ENCODE measurements around the gene VEGFD. TPM values are rescaled to one million over a fixed set of nuclear protein-coding genes. Genes with fewer than 3 reads are reported as not detected.

VEGFD gene
- total RNA-seq, 2 donors from 2014 or later = 2.7 to 4.1 TPM

- DNase-seq (ENCODE audit: low spot score) = no peak
- intact Hi-C loops (cut with DNase I) = no loop called here
Observed at GRCh38 chrX:15366506-15367352, 17.5 kb downstream of the VEGFD start.

GRCh38 chrX:15359701-15360100 lies 24.5 kb downstream of the VEGFD start:
- no peak for DNase-seq (ENCODE audit: low spot score)
- intact Hi-C loops (cut with DNase I) = no loop called here

- intact Hi-C loops (cut with DNase I) = no loop called here
- DNase-seq (ENCODE audit: low spot score) = no peak
Observed at GRCh38 chrX:15358533-15358932, 25.7 kb downstream of the VEGFD start.

- intact Hi-C loops (cut with DNase I) = no loop called here
- DNase-seq (ENCODE audit: low spot score) = no peak
Observed at GRCh38 chrX:15356444-15356843, 27.8 kb downstream of the VEGFD start.

DNA sequence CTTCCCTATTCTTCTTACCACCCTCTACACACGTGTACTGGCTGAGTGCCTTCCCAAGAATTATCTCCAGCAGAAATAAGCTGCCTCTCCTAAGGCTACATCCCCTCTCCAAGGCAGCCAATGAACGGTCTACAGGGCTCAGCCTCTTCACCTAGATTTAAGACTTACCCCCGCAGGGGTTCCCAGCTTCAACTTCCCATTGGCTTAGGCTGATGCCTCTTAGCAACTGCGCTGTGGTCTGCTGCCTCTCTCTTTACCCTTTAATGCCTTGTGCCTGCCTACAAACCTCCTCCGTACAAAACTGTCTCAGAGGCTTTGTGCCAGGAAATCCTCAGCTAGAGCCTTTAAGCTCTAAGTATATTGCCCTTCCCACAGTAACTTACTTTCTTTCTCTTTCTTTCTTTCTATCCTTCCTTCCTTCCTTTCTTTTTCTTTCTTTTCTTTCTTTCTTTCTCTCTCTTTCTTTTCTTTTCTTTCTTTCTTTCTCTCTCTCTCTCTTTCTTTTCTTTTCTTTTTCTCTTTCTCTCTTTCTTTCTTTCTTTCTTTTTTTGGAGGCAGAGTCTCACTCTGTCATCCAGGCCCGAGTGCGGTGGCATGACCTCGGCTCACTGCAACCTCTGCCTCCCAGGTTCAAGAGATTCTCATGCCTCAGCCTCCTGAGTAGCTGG lies 33.8 kb downstream of the VEGFD start:
- intact Hi-C loops (cut with DNase I) = no loop called here

DNA sequence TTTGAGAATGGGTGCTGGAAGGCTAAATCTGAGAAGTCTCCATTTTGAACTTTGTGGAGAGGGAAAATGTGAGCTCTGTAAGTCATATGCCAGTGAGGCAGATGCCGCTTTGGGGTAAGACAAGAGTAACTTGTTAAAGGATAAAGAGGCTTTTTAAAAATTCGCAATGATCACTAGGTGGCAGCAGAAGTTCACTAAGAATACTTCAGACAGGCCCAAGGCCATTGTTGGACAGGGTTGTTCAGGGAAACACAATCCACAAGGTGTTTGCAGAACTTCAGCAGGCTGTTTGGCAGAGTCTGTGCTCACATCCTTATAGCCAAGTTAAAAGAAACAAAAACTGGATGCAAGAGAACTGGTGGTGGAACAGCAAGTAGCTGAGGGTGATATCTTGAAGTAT lies 35.2 kb downstream of the VEGFD start:
- DNase-seq (ENCODE audit: low spot score) = no peak
- intact Hi-C loops (cut with DNase I) = no loop called here

More for the DNA sequence above, 33.8 kb downstream of the VEGFD start:
- no peak for DNase-seq (ENCODE audit: low spot score)

DNA sequence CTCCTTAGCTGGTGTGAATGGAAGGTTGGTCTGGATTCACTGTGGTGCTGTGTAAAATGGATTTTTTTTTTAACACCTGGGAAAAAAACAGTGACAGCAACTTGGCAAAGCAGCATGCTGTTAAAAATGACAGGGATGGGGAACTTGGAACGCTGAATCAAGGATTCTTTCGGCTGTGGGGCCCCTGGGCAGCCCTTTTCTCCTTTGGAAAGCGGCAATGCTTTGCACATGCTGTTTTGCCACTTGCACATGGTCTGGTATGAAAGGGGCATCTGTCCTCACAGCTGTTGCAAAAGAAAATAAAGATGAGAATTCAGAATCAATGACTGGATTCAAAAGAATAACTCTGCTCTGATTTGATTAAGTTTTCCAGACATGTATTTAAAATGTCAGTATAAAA lies 38.2 kb downstream of the VEGFD start:
- intact Hi-C loops (cut with DNase I) = no loop called here

DNA sequence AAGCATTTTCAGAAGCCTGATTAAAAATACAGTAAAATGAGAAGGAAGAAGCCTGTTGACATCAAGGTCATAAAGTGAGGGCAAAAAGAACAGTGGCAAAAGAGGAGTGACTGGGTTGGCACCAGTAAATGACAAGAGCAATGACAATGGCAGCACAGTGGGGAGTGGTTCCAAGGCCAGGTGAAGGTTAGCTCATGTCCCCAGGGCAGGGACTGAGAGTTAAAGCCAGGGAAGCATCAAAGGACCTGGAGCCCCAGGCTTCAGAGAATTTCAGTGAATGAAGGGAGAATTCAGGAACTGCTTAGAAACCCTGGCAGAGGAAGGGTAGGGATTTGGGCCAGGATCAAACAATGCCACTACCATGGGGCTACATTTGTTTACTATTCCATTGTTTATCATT lies 40.1 kb downstream of the VEGFD start:
- intact Hi-C loops (cut with DNase I) = no loop called here
- no peak for DNase-seq (ENCODE audit: low spot score)

More for the DNA sequence above, 38.2 kb downstream of the VEGFD start:
- no peak for DNase-seq (ENCODE audit: low spot score)

GRCh38 chrX:15343075-15343476 lies 41.1 kb downstream of the VEGFD start:
- intact Hi-C loops (cut with DNase I) = no loop called here
- no peak for DNase-seq (ENCODE audit: low spot score)

GRCh38 chrX:15340867-15341266 lies 43.3 kb downstream of the VEGFD start:
- intact Hi-C loops (cut with DNase I) = no loop called here
- no peak for DNase-seq (ENCODE audit: low spot score)

DNA sequence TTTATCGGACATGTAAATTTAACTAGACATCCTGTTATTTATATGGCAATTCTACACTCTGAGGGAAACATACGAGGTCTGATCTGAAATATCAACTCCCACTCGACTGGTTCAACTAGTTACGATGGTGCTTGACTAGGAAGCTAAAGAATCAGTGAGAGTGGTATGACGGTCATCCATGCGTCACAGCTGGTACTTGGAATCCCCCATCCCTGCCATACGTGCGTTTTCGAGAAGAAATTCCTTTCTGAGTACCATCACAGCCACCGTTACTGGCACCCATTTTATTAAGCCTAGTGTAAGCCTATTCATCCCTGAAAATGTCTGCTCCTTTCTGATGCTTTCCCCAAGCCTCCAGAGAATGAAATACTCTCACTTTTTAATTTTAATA lies 48.2 kb downstream of the VEGFD start:
- intact Hi-C loops (cut with DNase I) = no loop called here
- no peak for DNase-seq (ENCODE audit: low spot score)

GRCh38 chrX:15335135-15336022 lies 48.8 kb downstream of the VEGFD start, which contains the start of gene PIGA:
TSS of gene PIGA (minus strand) at chrX:15335523. CDS start at chrX:15331930, 3,593 bp downstream.
- DNase-seq (ENCODE audit: low spot score) = peak; percentile 99
- intact Hi-C loops (cut with DNase I) = no loop called here

DNA sequence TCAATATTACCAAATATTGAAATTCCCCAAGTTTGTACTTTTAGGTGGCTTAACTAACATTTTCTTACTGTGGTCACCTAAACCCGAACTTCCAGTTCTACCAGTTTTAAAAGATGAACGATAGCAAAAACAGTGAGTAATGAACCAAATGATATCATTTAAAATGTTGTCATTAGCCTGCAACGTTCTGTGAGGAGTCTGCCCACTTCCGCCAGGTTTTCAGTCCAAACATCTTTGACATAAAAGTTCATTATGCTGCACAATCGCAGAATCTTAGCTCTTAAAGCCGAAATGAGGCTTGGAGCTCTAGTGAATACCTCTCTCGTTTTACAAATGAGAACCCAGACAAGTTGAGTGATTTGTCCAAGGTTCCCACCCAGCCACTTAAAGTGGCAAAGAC lies 49.7 kb downstream of the VEGFD start:
- intact Hi-C loops (cut with DNase I) = no loop called here
- no peak for DNase-seq (ENCODE audit: low spot score)

DNA sequence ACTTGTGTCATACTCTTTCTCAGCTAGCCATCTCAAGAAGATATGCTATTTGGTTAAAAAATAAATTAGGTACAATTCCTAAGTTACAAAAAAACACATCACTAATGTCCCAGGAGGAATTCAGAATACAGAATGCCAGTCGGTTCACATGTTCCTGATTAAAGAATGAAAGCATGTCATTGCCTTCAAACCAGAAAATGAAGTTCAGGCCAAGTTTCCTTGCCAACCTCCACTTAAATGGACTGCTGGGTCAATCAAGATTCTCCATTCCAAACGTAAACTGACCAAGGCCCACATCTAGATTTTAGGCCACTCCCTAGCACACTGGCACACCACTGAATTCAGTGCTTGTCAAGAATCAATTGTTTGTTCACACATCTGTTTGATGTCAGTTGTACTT lies 55.4 kb downstream of the VEGFD start:
- intact Hi-C loops (cut with DNase I) = no loop called here
- DNase-seq (ENCODE audit: low spot score) = no peak

DNA sequence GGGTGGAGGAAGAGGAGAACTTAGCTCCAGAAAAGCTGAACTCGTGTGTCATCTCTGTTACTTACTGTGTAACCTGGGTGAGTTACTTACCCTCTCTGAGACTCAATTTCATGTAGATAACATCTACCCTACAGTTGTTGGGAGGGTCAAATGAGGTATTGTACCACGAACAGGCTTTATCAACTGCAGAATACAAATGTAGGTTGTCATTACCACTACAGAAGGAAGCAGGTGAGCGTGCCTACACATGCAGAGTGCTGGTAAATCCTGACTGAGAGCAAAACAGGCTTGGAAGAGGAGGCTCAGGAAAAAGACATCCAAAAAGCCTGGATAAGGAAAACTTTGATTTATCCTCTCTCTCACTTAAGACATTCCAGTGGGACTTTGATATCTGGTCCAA lies 56.1 kb downstream of the VEGFD start:
- intact Hi-C loops (cut with DNase I) = no loop called here
- no peak for DNase-seq (ENCODE audit: low spot score)

GRCh38 chrX:15322472-15322871 lies 61.7 kb downstream of the VEGFD start:
- intact Hi-C loops (cut with DNase I) = no loop called here

GRCh38 chrX:15322072-15322471 lies 62.1 kb downstream of the VEGFD start:
- intact Hi-C loops (cut with DNase I) = no loop called here
- no peak for DNase-seq (ENCODE audit: low spot score)

More at GRCh38 chrX:15322472-15322871, 61.7 kb downstream of the VEGFD start:
- DNase-seq (ENCODE audit: low spot score) = no peak

DNA sequence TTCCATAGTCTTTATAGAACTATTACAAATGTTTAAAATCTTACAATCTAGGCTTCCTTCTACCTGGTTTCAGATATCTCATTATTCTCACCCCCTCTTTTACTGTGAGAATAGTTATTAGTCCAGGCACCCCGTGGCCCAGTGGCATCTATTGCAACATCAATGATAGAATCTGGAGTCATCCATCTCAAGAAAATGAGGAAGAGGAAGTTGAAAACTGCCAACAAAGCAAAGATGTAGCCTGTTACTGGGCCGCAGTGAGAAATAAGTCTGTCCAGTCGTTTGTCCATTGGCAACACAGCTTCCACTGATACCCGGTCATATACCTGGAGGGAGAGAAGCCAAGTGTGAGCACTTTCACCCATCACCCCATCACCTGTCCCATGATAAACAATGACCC lies 62.8 kb downstream of the VEGFD start:
- intact Hi-C loops (cut with DNase I) = no loop called here
- DNase-seq (ENCODE audit: low spot score) = no peak

GRCh38 chrX:15320297-15320696 lies 63.9 kb downstream of the VEGFD start:
- intact Hi-C loops (cut with DNase I) = no loop called here
- no peak for DNase-seq (ENCODE audit: low spot score)

GRCh38 chrX:15319075-15319474 lies 65.1 kb downstream of the VEGFD start:
- DNase-seq (ENCODE audit: low spot score) = no peak

More at GRCh38 chrX:15319075-15319474, 65.1 kb downstream of the VEGFD start:
- intact Hi-C loops (cut with DNase I) = no loop called here

Data from posterior vena cava (tissue), 2 donors.